ENCODE data around the gene NFKBIE.
"Not testable (repeated sequence)": the region's sequence is repeated elsewhere in the genome, so short reads cannot be mapped to it uniquely, and the experiment has no call there.

NFKBIE gene, protein sequence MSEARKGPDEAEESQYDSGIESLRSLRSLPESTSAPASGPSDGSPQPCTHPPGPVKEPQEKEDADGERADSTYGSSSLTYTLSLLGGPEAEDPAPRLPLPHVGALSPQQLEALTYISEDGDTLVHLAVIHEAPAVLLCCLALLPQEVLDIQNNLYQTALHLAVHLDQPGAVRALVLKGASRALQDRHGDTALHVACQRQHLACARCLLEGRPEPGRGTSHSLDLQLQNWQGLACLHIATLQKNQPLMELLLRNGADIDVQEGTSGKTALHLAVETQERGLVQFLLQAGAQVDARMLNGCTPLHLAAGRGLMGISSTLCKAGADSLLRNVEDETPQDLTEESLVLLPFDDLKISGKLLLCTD

GRCh38 chr6:44265007-44265721 is at the start of gene NFKBIE:
NFKBIE (minus strand) TSS chr6:44265551; CDS start chr6:44265346, 205 bp downstream.
- peak; percentile 95 for DNase-seq

DNA sequence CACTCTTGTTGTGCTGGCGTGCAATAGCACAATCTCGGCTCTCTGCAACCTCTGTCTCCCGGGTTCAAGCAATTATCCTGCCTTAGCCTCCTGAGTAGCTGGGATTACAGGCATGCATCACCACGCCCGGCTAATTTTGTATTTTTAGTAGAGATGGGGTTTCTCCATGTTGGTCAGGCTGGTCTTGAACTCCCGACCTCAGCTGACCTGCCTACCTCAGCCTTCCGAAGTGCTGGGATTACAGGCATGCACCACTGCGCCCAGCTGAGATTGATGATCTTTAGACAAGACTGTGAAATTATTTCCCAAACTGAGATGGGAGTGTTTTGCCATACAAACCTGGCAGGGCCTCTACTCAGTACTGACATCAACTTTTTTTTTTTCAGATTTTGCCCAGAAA is 49.3 kb upstream of the NFKBIE start:
- not testable (repeated sequence) for DNase-seq

- peak; percentile 94 for DNase-seq
These were observed 47.8 kb upstream of the NFKBIE start, which contains the start of gene AARS2 for GRCh38 chr6:44312901-44313788. AARS2 (minus strand) TSS chr6:44313347; CDS start chr6:44313323, 24 bp downstream.

DNA sequence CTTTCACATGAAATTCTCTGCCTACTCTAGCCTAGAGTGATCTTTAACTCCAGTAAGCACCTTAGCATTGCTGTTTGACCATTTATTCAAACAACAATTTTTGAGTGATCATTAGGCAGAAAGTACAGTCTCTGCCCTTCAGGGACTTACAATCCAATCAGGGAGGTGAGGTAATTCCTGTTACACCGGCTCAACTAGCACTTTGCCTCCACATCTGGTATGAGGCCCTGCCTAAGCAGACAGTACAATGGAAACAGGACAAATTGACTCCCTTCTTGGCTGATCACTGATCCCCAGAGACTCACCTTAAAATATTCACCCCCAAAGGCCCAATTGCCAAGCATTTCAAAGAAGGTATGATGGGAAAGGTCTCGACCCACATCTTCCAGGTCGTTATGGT is 46.4 kb upstream of the NFKBIE start:
- no peak for DNase-seq

- no peak for DNase-seq
These were observed 46.0 kb upstream of the NFKBIE start for GRCh38 chr6:44311304-44311703.

DNA sequence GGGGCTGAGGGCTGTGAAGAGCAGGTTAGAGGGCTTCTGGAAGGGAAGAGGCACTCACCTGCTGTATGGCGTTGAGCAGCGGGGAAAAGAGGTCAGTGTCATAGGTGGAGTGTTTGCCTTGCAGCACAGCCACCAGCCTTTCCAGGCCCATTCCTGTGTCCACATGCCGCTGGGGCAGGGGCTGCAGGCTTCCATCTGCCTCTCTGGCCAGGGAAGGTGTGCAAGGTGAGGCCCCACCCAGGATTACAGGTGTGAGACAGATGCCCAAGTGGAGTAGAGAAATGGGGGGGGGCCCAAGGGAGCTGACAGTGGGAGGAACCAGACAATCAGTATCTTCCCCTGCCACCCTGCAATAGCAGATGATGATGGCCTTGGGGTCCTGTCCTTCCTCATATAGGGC is 44.9 kb upstream of the NFKBIE start:
- no peak for DNase-seq

- no peak for DNase-seq
These were observed 44.3 kb upstream of the NFKBIE start for GRCh38 chr6:44309631-44310030.

DNA sequence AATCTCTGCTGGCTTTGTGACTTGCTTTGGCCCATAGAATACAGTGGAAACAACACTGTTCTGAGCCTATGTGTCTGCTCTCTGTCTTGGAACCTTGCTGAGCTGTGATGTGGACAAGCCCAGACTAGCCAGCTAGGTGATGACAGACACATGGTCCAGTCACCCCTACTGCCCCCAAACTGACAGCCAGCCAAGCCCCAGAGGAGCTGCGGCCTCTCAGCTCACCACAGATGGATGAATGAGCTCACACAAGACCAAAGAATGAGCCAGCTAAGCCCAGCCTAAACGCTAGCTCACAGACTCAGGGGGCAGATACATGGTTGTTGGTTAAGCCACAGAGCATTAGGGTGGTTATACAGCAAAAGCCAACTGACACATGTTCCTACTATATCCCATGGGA is 43.7 kb upstream of the NFKBIE start:
- DNase-seq: no peak

- no peak for DNase-seq
These were observed 41.9 kb upstream of the NFKBIE start for GRCh38 chr6:44307217-44307616.

DNA sequence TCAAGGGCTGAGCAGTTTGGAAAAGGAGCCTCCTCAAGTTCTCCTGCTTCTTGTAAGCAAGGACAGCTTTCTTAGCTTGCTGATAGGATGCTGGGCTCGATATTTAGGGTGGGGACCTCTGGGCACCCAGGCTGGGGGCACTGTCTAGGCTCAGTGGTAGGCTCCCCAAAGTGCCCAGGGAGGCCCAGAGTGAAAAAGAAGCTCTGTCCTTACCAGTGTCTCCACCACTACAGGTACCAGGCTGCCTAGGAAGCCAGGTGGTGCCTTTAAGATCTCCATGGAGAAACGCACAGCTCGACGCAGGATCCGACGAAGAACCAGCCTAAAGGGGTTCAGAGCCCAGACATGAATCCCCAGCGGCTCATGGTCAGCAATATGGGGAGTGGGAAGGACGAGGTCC is 41.4 kb upstream of the NFKBIE start:
- no peak for DNase-seq

DNA sequence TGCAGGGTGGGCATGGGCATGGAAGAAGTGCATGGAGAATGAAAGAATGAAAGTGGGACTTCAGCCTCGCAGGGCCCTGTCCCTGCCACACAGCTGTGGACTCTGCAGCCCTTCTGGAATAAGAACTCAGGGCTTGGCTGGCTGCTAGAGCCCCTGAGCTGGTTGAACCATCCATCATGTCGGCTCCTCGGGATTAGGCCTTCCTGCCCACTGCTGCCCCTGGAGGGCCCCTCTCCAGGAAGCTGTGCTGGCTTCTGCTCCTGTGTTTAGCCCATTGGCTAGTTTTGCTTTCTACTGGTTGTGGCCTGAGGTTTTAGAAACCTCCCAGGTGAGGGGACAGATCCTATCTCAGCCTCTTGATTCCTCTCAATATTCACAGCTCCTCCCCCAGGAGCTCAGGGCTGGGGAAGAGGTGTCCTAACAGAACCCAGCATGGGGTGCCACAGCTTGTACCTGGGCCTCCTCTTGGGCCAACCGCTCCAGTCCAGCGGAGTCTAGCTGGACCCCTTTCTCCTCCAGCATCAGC is 39.9 kb upstream of the NFKBIE start:
- DNase-seq: no peak

GRCh38 chr6:44304282-44305199 is 39.2 kb upstream of the NFKBIE start:
- DNase-seq: peak; percentile 35

DNA sequence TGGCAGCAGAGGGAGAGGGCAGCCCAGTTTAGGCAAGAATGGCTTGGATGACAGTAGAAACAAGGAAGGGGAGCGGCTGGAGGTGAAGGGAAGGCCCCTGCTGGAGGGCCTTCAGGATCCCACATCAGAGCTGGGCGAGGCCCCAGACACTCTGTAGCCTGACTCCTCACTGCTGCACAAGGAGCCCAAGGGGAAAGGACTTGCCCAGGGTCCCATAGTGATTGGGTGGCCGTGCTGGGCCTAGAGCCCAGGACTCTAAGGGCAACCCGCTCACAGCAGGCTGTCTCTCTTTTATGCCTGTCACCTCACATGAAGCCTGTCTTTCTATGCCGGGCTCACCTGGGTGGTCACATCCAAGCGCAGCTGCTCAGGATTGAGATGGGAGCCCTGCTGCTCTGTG is 38.5 kb upstream of the NFKBIE start:
- no peak for DNase-seq

- DNase-seq: no peak
These were observed 37.5 kb upstream of the NFKBIE start for GRCh38 chr6:44302856-44303255.

DNA sequence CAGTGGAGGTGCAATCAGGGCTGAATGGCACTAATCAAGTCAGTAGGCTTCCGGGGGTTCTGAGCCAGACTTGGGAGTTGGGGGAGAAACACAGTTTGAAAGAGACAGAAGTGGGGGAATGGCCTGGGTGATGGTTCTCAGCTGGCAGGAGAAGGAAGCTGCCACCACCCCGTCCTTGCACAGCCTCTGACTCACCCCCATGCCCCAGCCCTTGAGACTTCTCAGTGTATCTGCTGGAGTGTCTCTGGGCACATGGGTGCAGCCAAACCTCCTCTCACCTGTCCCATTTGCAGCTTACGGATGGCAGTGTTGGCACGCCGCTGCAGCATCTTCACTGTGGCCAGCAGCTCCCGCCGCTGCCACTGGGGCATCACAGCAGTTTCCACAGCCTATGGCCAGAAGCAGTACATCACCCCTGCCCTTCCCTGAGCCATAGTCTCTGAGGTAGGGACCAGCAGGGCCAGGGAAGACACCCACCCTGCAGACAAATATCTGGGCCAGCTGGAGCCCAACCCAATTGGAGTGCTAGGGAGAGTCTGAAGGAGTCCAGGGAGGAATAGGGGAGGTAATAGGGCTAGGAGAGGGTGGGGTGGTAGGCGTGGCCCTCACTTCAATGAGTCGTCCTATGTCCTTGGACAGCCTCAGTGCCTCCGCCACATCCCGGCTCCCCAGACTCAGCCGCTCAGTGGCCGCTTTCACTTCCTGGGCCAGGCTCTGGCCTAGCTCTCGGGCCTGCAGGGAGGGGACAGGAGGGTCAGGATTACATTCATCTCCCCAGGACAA is 36.6 kb upstream of the NFKBIE start:
- DNase-seq: no peak

- DNase-seq: no peak
These were observed 35.8 kb upstream of the NFKBIE start for GRCh38 chr6:44301106-44301505.

DNA sequence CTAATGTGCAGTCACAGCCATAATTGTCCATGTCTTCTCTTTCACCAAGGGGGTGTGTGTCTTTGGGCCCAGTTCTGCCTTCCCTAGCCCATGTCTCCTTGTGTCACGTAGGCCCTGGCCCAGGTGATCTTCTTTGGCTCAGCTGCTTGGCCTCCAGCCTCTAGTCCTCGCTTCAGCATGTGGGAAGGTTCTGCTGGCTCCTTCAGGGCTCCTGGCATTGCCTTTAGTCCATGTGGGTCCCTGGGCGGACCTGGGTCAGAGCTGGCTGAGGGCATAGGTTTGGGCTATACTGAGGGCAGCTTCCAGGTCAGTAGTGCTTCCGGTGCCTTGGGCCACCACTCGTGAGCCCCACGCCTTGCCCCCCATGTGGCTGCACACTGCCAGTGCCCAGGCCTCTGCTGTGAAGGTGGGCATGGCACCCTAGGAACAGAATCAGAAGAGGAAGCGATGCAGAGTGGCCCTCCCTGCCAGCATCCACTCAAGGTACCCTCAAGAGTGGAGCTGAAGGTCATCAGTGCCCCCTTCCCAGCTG is 35.0 kb upstream of the NFKBIE start:
- no peak for DNase-seq

- no peak for DNase-seq
These were observed 33.5 kb upstream of the NFKBIE start for GRCh38 chr6:44298864-44299263.

GRCh38 chr6:44298055-44298803 is 32.9 kb upstream of the NFKBIE start:
- no peak for DNase-seq

Measured in activated CD4-positive, alpha-beta T cell treated with anti-CD3 and anti-CD28 coated beads, Interleukin-2, amount 50 U/mL, for 1 hour (primary cell).